Aorta (tissue), 5 donors: ENCODE measurements around the gene CKLF. TPM values are rescaled to one million over a fixed set of nuclear protein-coding genes. Genes with fewer than 3 reads are reported as not detected.

Experiments used
- ATAC-seq: fragments of 200-7000 bp; cut with Tn5 transposase; one replicate; pipeline ENCODE4 v1.9.1; 2022; ENCODE audit warnings: moderate library complexity; ENCODE audit not compliant: low FRiP score
- DNase-seq, 2 donors: peaks; one replicate each; pipeline ENCODE4 v3.0.0-alpha.2; 2020
- H3K27ac ChIP-seq, 2 donors: one replicate each; pipeline ENCODE4 v1.5.1; 2013; ENCODE audit warnings: low read length in 2 of 2, mild to moderate bottlenecking in 2 of 2, moderate library complexity in 2 of 2, control low read depth in 1 of 2, inconsistent platforms in 1 of 2, low read depth in 1 of 2
- H3K27me3 ChIP-seq, 2 donors: one replicate each; pipeline ENCODE4 v1.6.1; 2013; ENCODE audit warnings: control low read depth in 1 of 2, low read length in 1 of 2, mild to moderate bottlenecking in 1 of 2, moderate library complexity in 1 of 2; ENCODE audit not compliant: insufficient read depth in 2 of 2, control insufficient read depth in 1 of 2
- H3K36me3 ChIP-seq, 2 donors: one replicate each; pipeline ENCODE4 v1.6.1; 2013; ENCODE audit warnings: control low read depth in 1 of 2, low read length in 1 of 2, mild to moderate bottlenecking in 1 of 2; ENCODE audit not compliant: insufficient read depth in 2 of 2, control insufficient read depth in 1 of 2
- H3K4me1 ChIP-seq, 2 donors: one replicate each; pipeline ENCODE4 v1.6.1; 2013; ENCODE audit warnings: low read length in 2 of 2, control low read depth in 1 of 2, mild to moderate bottlenecking in 1 of 2, moderate library complexity in 1 of 2; ENCODE audit not compliant: insufficient read depth in 2 of 2, control insufficient read depth in 1 of 2
- H3K4me3 ChIP-seq, 2 donors: one replicate each; pipeline ENCODE4 v1.5.1; 2013; ENCODE audit warnings: low read length in 2 of 2, control low read depth in 1 of 2, mild to moderate bottlenecking in 1 of 2
- H3K9me3 ChIP-seq: one replicate; pipeline ENCODE4 v1.6.1; 2013; ENCODE audit warnings: mild to moderate bottlenecking, low read length; ENCODE audit not compliant: control insufficient read depth
- WGBS, 2 donors: extraction: QIAGEN DNeasy Blood & Tissue Kit; methylation state at CpG; one replicate each; pipeline ENCODE4 v1.1.7; 2013; 5-methylcytosine and 5-hydroxymethylcytosine counted together
- intact Hi-C, 2 donors: fragments of 100-400 bp; cut with DNase I; formaldehyde crosslinking; loops; one replicate each; pipeline versions ENCODE4 v1.14.2 to v1.15.0; 2022
- polyA plus RNA-seq, 2 donors: library from polyadenylated mRNA; stranded (reverse); fragments of 200-250 nt; gene quantifications; one replicate each; pipeline ENCODE4 v1.2.3, GENCODE V29; 2013
- total RNA-seq, 2 donors: library from RNA; stranded (reverse); fragmentation: NEBNext Ultra II Directional; extraction: Animal tissue kit (Norgen Biotek cat#: 25700); gene quantifications; one replicate each; pipeline ENCODE4 v1.2.1, GENCODE V29; 2021
- donor health status: healthy with polysubstance abuse.
- donor health status: Bipolar disorder and iron deficiency.
- donor health status: DM: no; HTN: no; CAD: no.
- donor health status: DM: no; HTN: no; CAD: no.
- donor health status: DM: yes; HTN: yes; CAD: no.

CKLF gene
- total and polyA plus RNA-seq, 4 donors, result 19.9 to 45.0 (median 33.9) TPM

DNA sequence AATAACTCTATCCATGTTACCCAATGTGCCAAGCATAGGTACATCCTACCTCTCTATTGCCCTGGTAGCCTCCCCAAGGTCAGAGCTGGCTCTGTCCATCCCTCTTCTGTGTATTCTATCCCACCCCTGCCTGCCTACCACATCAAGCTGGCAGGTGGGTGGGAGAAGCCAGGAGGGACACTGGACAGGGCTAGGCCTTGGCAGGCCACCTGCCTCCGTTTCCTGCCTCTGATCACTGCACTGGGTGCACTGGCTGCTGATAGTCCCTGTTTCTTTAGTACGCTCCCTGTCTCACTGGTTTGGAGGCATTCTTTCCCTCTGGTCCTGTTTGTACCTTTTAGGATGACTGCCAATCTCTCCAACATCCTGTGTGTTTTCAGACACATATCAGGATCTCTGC lies 15.1 kb upstream of the CKLF start:
- H3K27me3 ChIP-seq, result no peaks in the 10 kb centered on the region
- H3K4me3 ChIP-seq, result no peak overlapping the region
- intact Hi-C loops, result no loop called here
- H3K9me3 ChIP-seq, result no peaks in the 10 kb centered on the region
- 86 to 88% methylated on average over 2 of the region's 2 CpGs for WGBS, 2 donors
- no peak overlapping the region for H3K27ac ChIP-seq
- H3K36me3 ChIP-seq, result peaks cover 0 to 1% of the 10 kb centered on the region in 2 donors
- DNase-seq (no peak), ATAC-seq (no peak)
- no peaks in the 10 kb centered on the region for H3K4me1 ChIP-seq

DNA sequence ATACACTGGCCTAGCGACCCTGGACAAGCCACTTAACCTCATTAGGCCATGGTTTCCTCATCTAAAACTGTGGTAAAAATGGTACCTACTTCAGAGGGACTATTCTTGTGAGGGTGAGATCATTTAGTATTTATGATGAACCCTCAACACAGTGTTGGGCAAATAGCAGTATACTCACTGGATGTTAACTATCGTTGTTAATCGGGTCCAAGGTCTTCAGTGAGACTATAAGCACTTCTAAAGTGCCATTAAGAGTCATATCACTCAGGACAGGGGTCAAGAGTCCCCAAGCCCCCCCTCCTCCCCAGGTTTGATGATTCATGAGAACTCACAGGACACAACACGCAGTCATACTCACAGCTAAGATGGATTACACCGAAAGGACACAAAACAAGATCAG lies 13.5 kb upstream of the CKLF start:
- no peak overlapping the region for H3K4me3 ChIP-seq
- no peak for ATAC-seq
- H3K27ac ChIP-seq, result no peak overlapping the region
- intact Hi-C loops, result no loop called here
- no peaks in the 10 kb centered on the region for H3K27me3 ChIP-seq
- 88 to 93% methylated on average over 5 of the region's 5 CpGs for WGBS, 2 donors
- H3K4me1 ChIP-seq, result no peaks in the 10 kb centered on the region
- no peak for DNase-seq
- no peaks in the 10 kb centered on the region for H3K9me3 ChIP-seq
- peaks cover 0 to 1% of the 10 kb centered on the region in 2 donors for H3K36me3 ChIP-seq

DNA sequence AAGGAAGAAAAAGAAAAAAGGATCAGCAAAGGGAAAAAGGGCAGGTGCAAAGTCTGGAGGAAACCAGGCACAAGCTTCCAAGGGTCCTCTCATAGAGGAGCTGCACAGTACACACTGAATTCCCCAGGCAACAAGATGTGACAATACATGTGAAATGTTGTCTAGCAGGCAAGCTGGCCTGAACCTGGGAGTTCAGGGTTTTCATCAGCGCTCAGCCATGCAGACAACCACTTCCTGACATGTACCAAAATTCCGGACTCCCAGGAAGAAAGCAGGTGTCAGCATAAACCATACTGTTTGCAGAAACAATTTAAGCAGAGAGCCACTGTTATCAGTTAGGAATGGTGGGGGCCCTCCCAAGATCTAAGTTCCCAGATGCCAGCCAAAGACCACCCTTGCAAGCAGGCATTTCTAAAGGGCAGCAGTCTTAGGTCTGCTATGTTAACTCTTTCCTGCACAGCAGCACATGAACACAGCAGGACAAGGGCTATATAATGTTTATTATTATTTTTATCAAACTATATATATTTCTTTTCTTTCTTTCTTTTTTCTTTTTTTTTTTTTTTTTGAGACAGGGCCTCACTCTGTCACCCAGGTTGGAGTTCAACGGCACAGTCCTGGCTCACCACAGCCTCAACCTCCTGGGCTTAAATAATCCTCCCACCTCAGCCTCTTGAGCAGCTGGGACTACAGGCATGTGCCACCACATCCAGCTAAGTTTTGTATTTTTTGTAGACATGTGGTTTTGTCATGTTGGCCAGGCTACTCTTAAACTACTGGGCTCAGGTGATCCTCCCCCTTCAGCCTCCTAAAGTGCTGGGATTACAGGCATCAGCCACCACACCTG lies 12.5 kb upstream of the CKLF start:
- Histone ChIP-seq H3K36me3 (no peaks in the 10 kb centered on the region), H3K27me3 (no peaks in the 10 kb centered on the region), H3K27ac (no peak overlapping the region), H3K4me3 (no peak overlapping the region), H3K4me1 (no peaks in the 10 kb centered on the region), H3K9me3 (no peaks in the 10 kb centered on the region)
- intact Hi-C loops, result no loop called here
- no peak for ATAC-seq
- DNase-seq, result no peak
- 80 to 89% methylated on average over 3 of the region's 3 CpGs for WGBS, 2 donors

DNA sequence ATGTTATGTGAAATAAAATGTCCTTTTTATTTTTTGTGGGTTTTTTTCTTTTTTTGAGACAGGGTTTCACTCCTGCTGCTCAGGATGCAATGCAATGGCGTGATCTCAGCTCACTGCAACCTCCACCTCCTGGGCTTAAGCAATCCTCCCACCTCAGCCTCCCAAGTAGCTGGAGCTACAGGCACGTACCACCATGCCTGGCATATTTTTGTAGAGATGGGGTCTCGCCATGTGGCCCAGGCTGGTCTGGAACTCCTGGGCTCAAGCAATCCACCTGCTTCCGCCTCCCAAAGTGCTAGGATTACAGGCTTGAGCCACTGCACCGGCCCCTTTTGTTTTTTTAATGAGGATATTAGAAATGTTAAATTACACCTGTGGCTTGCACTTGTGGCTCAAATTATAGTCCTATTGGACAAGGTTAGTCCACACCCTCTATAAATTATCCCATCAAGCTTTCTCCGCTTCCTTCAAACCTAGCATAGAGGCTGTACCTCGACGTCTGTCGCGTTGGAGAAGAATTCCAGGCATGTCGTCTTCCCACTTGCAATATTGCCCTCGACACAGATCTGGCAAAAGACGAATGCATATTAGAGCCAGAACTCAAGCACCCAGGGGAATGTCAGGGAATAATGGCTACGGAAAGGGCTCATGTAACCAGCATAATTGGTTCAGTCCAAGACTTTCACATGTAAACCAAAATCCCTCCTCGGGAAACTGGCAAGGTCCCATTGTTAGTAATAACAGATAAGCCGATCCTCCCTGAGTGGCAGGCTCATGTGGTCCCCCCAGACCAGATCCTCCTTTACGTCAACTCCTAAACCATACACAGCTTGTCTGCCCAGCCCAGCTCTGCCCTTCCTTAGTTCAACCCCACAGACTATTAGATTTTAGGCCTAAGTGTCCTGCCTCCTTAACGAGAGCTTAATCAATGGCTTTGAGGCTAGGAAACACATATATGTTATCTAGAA lies 10.7 kb upstream of the CKLF start:
- intact Hi-C loops, result no loop called here
- 56 to 65% methylated on average over 18 of the region's 18 CpGs for WGBS, 2 donors
- no peak for ATAC-seq

DNA sequence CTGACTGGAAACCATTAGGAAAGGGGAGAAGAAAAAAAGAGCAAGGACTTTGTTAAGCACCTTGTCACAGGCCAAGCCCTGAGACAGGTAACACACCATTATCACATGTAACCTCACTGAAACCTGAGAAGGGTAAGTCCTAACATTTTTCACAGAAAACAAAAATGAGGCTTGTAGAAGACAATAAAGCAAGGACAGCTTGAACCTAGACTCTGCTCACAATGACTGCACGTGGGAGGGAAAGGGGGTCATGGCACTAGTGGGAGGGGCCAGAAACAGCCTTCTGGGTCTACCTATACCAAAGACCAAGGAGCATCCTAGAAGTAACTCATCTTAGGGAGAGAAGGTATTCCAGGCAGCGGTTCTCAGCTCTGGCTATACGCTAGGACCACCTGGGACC lies 10.0 kb upstream of the CKLF start:
- H3K27me3 ChIP-seq, result no peaks in the 10 kb centered on the region
- no peak overlapping the region for H3K4me3 ChIP-seq
- ATAC-seq, result no peak
- H3K4me1 ChIP-seq, result no peaks in the 10 kb centered on the region
- intact Hi-C loops, result no loop called here
- WGBS, 2 donors, result 88 to 90% methylated on average over 3 of the region's 3 CpGs
- no peaks in the 10 kb centered on the region for H3K9me3 ChIP-seq
- H3K36me3 ChIP-seq, result no peaks in the 10 kb centered on the region
- H3K27ac ChIP-seq, result no peak overlapping the region
- no peak for DNase-seq

More for the DNA sequence above, 10.7 kb upstream of the CKLF start:
- DNase-seq, result no peak
- Histone ChIP-seq H3K27me3 (no peaks in the 10 kb centered on the region), H3K9me3 (no peaks in the 10 kb centered on the region), H3K4me1 (no peaks in the 10 kb centered on the region), H3K27ac (no peak overlapping the region), H3K36me3 (no peaks in the 10 kb centered on the region), H3K4me3 (no peak overlapping the region)

DNA sequence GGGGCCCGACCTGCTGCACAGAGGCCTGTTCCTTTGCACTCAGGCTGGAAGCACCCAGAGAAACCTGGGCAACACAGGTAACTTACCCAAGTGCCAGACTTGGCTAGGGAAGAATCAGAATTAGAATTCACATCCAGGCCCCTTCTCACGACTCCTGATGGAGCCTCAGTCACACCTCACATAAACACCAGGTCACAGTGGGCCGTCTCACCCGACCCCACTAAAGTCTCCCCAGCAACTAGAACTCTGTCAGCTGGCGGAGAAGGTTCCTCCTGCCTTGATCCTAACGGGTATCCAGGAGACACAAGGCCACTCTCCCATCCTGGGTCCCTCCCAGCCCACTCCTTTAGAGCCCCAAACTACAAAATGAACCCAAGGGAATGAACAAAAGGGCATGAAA lies 8.8 kb upstream of the CKLF start:
- Histone ChIP-seq H3K27me3 (no peaks in the 10 kb centered on the region), H3K27ac (no peak overlapping the region), H3K36me3 (no peaks in the 10 kb centered on the region), H3K4me1 (no peaks in the 10 kb centered on the region), H3K9me3 (no peaks in the 10 kb centered on the region), H3K4me3 (no peak overlapping the region)
- no peak for ATAC-seq
- intact Hi-C loops, result no loop called here
- no peak for DNase-seq
- WGBS, 2 donors, result 85 to 86% methylated on average over 6 of the region's 6 CpGs

DNA sequence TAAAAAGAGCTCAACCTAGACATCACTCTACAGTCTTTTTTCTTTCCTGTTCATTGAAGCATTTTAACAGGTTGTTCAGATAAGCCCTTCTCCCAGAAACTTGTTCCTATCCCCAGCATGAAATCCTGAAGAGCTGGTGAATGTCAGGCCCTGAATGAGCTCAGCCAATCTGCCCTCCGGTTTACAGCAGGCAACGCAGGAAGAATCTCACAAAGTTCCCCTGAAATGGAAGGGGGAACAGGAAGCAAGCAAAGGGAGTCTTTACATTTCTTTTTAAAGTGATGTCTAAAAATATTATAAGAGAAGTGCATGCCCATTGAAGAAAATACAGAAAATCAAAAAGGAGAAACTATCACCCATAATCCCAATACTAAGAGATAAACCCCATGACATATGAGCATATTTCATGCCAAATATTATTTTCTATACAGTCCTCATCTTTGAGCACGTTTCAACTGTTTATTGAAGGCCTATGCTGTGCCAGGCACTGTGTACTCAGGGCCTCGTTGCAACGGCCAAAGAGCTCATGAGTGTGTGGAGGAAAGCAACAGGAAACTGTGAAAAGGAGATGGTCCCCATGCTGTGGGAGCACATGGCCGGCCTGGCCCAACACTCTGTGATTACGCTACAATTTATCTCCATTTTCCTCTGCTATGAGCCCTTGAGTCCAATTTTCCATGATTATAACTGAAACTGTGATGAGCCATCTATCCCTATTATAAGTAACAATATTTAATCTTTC lies 8.2 kb upstream of the CKLF start:
- DNase-seq (no peak), ATAC-seq (no peak)
- no peaks in the 10 kb centered on the region for H3K36me3 ChIP-seq
- no peak overlapping the region for H3K27ac ChIP-seq
- H3K4me3 ChIP-seq, result no peak overlapping the region
- H3K4me1 ChIP-seq, result no peaks in the 10 kb centered on the region
- whole genome bisulfite sequencing, 2 donors, result 73 to 76% methylated on average over 7 of the region's 7 CpGs
- intact Hi-C loops, result no loop called here
- no peaks in the 10 kb centered on the region for H3K27me3 ChIP-seq
- H3K9me3 ChIP-seq, result no peaks in the 10 kb centered on the region

DNA sequence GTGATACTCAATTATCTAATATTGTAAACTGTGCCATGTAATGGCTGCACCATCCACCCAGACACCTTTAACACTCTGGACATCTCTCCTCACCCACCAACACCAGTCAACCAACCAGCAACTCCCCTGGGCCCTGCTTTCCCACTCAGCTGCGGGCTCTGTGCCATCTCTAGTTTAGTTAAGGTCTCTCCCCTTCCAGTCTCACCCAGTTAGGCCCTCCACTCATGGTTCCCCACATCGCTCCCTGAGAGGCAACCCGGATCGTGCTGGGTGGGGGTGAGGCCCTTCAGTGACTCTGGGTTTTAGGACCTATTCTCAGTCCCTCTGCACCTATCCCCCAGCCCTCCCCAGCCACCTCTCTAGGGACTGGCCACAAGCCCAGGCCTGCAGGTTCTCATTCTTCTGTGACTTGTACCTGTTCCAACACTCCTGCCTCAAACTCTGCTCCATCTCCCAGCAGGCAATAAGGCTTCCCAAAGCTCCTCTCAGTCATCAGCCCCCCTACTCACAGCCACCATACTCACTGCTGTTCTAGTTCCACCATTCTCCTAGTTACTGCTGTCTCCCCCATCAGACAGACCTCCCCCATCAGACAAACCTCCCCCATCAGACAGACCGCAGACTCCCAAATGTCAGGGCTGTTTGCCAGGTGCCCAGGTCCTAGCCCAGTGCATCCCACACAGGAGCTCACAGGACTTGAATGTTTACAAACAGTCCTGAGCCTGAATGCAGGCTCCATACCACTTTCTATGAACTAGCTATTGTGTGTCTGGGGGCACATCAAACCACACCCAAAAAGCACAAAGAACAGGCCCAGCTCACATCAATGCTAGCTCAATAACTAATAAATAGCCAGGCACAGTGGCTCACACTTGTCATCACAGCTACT lies 5.0 kb upstream of the CKLF start:
- DNase-seq (no peak), ATAC-seq (no peak)
- WGBS, 2 donors, result 82 to 92% methylated on average over 5 of the region's 5 CpGs
- H3K4me3 ChIP-seq, result no peak overlapping the region
- no peak overlapping the region for H3K27ac ChIP-seq
- no peaks in the 10 kb centered on the region for H3K36me3 ChIP-seq
- intact Hi-C loops, result no loop called here
- peaks cover 0 to 3% of the 10 kb centered on the region in 2 donors for H3K4me1 ChIP-seq
- H3K27me3 ChIP-seq, result no peaks in the 10 kb centered on the region
- no peaks in the 10 kb centered on the region for H3K9me3 ChIP-seq
